AG04450 (cell line): ENCODE measurements around the gene RAB11FIP2. TPM values are rescaled to one million over a fixed set of nuclear protein-coding genes. Genes with fewer than 3 reads are reported as not detected.

Experiments used
- CTCF ChIA-PET: fragments of 300-600, 350-600 bp; formaldehyde crosslinking; extraction: SDS; loops from one replicate; lab custom pipeline; 2022; ENCODE audit warnings: antibody characterized with exemption, inconsistent platforms; lab: Charles Lee
- POLR2A ChIA-PET: fragments of 350-600 bp; formaldehyde crosslinking; extraction: SDS; loops from one replicate; lab custom pipeline; 2021; ENCODE audit warnings: antibody characterized with exemption, inconsistent platforms; lab: Yijun Ruan, JAX
- DNase-seq: peaks from one replicate; pipeline ENCODE4 v3.0.0-alpha.2; 2011; ENCODE audit warnings: low read depth, low spot score
- H3K27ac ChIP-seq: one replicate; pipeline ENCODE4 v1.5.1; 2012; ENCODE audit warnings: low read depth, low read length, control low read depth
- H3K27me3 ChIP-seq: one replicate; pipeline ENCODE4 v1.6.0; 2012; ENCODE audit warnings: low read length; ENCODE audit not compliant: control insufficient read depth, insufficient read depth
- H3K4me3 ChIP-seq: 2 replicates; pipeline ENCODE4 v1.5.1; 2011; ENCODE audit warnings: mild to moderate bottlenecking, low read depth, low read length, control low read depth
- H3K9me3 ChIP-seq: 2 replicates; pipeline ENCODE4 v1.5.1; 2012; ENCODE audit warnings: low read length; ENCODE audit not compliant: control insufficient read depth, insufficient read depth
- polyA plus RNA-seq: library from polyadenylated mRNA; depleted of rRNA; stranded (reverse); fragments of >200 nt; gene quantifications from 2 replicates; pipeline ENCODE4 v1.2.3, GENCODE V29; 2011
- TF ChIP-seq, protein P1 (sequence below): IDR thresholded peaks from 2 replicates; pipeline ENCODE4 v1.5.1; 2011; ENCODE audit warnings: low read depth, low read length, control low read depth, inconsistent platforms

RAB11FIP2 gene
- polyA plus RNA-seq, 1 experiment, result 10.4 TPM

DNA sequence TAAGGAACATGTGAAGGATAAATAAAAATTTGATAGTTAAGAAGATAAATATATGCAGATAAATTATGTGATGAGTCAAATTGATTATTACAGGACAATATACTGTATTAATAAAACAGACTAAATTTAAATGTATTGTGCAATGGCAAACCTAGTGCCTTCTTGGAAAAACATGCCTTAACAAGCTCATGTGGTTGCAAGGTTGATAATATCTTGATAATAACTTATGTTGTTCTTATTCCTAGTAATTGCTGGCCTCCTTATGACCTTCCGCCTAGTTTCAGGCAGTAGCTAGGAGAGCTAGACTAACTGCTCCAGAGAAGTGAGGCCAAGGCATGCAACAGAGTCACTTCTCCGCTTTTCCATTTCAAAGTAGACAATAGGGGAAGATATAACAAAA lies 7.6 kb upstream of the RAB11FIP2 start:
- ChIA-PET POLR2A (no interaction called here), CTCF (no interaction called here)
- no peak overlapping the region for H3K27ac ChIP-seq
- no peaks in the 10 kb centered on the region for H3K27me3 ChIP-seq
- no peaks in the 10 kb centered on the region for H3K9me3 ChIP-seq
- no peak overlapping the region for H3K4me3 ChIP-seq
- TF ChIP-seq, protein P1, sequence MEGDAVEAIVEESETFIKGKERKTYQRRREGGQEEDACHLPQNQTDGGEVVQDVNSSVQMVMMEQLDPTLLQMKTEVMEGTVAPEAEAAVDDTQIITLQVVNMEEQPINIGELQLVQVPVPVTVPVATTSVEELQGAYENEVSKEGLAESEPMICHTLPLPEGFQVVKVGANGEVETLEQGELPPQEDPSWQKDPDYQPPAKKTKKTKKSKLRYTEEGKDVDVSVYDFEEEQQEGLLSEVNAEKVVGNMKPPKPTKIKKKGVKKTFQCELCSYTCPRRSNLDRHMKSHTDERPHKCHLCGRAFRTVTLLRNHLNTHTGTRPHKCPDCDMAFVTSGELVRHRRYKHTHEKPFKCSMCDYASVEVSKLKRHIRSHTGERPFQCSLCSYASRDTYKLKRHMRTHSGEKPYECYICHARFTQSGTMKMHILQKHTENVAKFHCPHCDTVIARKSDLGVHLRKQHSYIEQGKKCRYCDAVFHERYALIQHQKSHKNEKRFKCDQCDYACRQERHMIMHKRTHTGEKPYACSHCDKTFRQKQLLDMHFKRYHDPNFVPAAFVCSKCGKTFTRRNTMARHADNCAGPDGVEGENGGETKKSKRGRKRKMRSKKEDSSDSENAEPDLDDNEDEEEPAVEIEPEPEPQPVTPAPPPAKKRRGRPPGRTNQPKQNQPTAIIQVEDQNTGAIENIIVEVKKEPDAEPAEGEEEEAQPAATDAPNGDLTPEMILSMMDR, result no peak
- DNase-seq, result no peak

DNA sequence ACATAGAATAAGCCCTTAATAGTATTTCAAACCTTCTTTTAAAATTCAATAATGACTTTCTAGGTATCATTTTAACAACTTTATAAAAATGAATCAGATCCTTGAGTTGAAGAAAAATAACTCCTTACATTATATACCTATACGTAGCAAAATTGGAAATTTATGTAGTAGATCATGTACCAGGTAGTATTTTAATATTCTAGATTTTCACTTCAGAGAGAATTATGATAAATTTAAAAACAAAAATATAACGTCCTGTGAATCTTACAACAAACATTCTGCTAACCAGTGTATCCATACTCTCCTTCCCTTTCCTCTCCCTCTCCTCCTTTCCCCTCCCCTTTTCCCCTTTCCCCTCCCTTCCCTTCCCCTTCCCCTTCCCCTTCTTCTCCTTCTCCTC lies 6.1 kb upstream of the RAB11FIP2 start:
- Histone ChIP-seq H3K27me3 (no peaks in the 10 kb centered on the region), H3K9me3 (no peaks in the 10 kb centered on the region), H3K4me3 (no peak overlapping the region), H3K27ac (no peak overlapping the region)
- CTCF ChIA-PET, result no interaction called here
- DNase-seq, result no peak
- POLR2A ChIA-PET, result no interaction called here
- TF ChIP-seq, protein P1, result no peak

DNA sequence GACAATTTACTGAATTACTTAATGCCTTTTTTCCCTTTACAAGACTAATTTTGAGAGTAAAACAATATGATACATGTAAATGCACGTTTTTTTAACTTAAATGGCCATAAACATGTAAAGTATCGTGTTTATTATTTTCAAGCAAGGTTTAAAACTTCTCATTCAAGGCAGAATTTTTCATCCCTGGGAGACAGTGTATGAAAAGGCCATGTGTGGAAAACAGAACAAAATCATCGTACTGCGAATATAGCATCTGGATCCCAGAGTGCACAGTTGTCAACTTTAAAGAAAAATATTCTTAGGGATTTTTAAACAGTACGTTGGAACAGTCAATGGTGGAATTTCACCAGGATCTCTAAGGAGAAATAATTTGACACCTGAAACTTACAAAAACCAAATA lies 1.1 kb upstream of the RAB11FIP2 start:
- H3K9me3 ChIP-seq, result no peaks in the 10 kb centered on the region
- ChIA-PET POLR2A (no interaction called here), CTCF (no interaction called here)
- H3K4me3 ChIP-seq, result no peak overlapping the region
- no peak overlapping the region for H3K27ac ChIP-seq
- DNase-seq, result no peak
- H3K27me3 ChIP-seq, result no peaks in the 10 kb centered on the region
- TF ChIP-seq, protein P1, result no peak

DNA sequence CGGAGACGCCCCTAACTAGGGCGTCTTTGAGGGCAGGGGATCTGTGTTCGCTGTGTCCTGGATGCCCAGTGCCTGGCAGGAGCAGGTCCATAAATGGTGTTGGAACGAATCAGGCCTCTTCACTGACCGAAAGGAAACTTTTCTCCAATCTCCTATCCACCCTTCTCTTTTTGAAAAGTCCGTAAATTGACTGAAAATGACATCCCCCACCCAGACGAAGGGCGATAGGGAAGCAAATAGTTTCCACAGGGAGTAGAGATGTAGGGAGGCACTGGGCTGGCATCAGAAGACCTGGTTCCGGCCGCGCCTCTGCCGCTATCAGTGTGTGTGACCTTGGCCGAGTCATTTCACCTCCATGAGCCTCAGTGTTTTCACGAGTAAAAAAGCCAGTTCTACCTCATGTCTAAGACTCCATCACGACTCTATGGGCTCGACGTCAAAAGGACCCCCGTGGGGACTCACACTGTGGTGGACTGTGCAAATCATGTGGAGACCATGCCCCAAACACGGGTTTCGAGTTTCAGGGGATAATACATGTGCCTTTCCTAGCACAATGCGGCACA lies 497 bp upstream of the RAB11FIP2 start:
- TF ChIP-seq, protein P1, result no peak
- ChIA-PET POLR2A (interaction anchor here (0.6 kb wide), 1 partner anchor 190 kb away, joined by 3 read pairs; no protein-coding TSS in a partner anchor), CTCF (no interaction called here)
- H3K9me3 ChIP-seq, result no peaks in the 10 kb centered on the region
- H3K27me3 ChIP-seq, result no peaks in the 10 kb centered on the region
- DNase-seq, result no peak
- peak overlapping the region; percentile 75 for H3K4me3 ChIP-seq
- no peak overlapping the region for H3K27ac ChIP-seq

DNA sequence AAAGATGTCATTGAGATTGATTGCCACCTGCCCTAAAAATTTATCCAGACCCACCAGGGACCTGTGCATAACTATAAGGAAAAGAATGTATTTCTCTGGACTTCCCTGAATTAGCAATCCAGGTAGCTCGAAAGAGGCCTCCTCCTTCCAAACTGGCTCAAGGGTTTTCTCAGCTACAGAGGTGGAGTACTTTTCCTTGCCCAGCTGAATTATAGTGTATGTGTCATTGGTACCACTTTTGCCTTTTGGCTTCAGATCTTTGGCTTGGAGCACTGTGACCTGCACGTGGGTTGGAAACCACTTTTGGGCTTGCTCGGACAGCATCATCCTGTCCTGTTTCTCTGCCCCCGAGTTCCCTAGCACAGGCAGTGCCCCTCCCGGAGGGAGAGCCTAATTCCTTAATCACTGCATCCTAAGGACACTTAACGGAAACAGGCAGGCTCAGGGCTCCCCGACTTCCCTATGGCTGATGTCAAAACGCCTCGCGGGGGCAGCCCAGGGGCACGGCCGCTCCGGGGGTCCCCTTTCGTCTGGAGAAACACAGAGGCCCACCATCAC lies 825 bp downstream of the RAB11FIP2 start:
- CTCF ChIA-PET, result interaction anchor here (1.0 kb wide), 1 partner anchor 51 kb away, joined by 3 read pairs; no protein-coding TSS in a partner anchor
- POLR2A ChIA-PET, result interaction anchor here (0.5 to 0.6 kb wide), 3 partner anchors 40 to 1167 kb away, joined by 3 to 4 read pairs (median 4); no protein-coding TSS in a partner anchor
- peak overlapping the region; percentile 75 for H3K4me3 ChIP-seq
- H3K9me3 ChIP-seq, result no peaks in the 10 kb centered on the region
- DNase-seq, result no peak
- no peaks in the 10 kb centered on the region for H3K27me3 ChIP-seq
- TF ChIP-seq, protein P1, result no peak
- peak overlapping the region; percentile 41 for H3K27ac ChIP-seq
